ENCODE measurements around the gene AHRR. TPM values are rescaled to one million over a fixed set of nuclear protein-coding genes. Genes with fewer than 3 reads are reported as not detected.
"Not testable (repeated sequence)": the region's sequence is repeated elsewhere in the genome, so short reads cannot be mapped to it uniquely, and the experiment has no call there.

The AHRR gene
- total RNA-seq, 1 experiment from 2014 or later: 1.9 TPM

- H2AFZ ChIP-seq (ENCODE audit: low read length): no peak overlapping the region
- no peaks in the 10 kb centered on the region for H3K9me3 ChIP-seq (ENCODE audit: low read length)
- H3K4me1 ChIP-seq (ENCODE audit: insufficient read depth, low read length): peaks cover under 1% of the 10 kb centered on the region; the same call in 1 of the 2 replicates
- no peak overlapping the region for H3K4me2 ChIP-seq (ENCODE audit: low read length)
- no peaks in the 10 kb centered on the region for H3K9me2 ChIP-seq (replicated peaks; ENCODE audit: low read length)
- H3K79me2 ChIP-seq (ENCODE audit: low read length): peaks cover 26% of the 10 kb centered on the region; the same call in 1 of the 2 replicates
- intact Hi-C loops (cut with micrococcal nuclease): no loop called here
- H3K27ac ChIP-seq (ENCODE audit: low read length): no peak overlapping the region
- CTCF ChIA-PET: no interaction called here
- no peak overlapping the region for H3K4me3 ChIP-seq (ENCODE audit: low read length)
- no peaks in the 10 kb centered on the region for H3F3A ChIP-seq (ENCODE audit: low read length, unreplicated experiment)
- POLR2A ChIA-PET (ENCODE audit: unreplicated experiment): no interaction called here
- ATAC-seq (no peak), DNase-seq (no peak)
- H3K27me3 ChIP-seq (ENCODE audit: low read length): no peaks in the 10 kb centered on the region
- no peaks in the 10 kb centered on the region for H4K20me1 ChIP-seq (ENCODE audit: low read length)
- BruUV-seq (replicated peaks): no TSS peak
- H3K9ac ChIP-seq (ENCODE audit: low read length): no peak overlapping the region
- peaks cover 18% of the 10 kb centered on the region; the same call in 1 of the 2 replicates for H3K36me3 ChIP-seq (ENCODE audit: low read depth, low read length)
- TF ChIP-seq EZH2phosphoT487 (IDR thresholded peaks at IDR 0.05; ENCODE audit: borderline replicate concordance, low read length): no peak
- no peak for TF ChIP-seq EZH2 (IDR thresholded peaks at IDR 0.05; ENCODE audit: low read length, unreplicated experiment)
- no peak for TF ChIP-seq CTCF (conservative IDR thresholded peaks at IDR 0.05; ENCODE audit: low read depth, low read length)
These were observed 18.5 kb upstream of the AHRR start for GRCh38 chr5:302966-303365.

- ATAC-seq; H3K4me2 ChIP-seq (ENCODE audit: low read length); H3K9ac ChIP-seq (ENCODE audit: low read length); H3F3A ChIP-seq (ENCODE audit: low read length, unreplicated experiment); DNase-seq; POLR2A ChIA-PET (ENCODE audit: unreplicated experiment); intact Hi-C loops (cut with micrococcal nuclease); H4K20me1 ChIP-seq (ENCODE audit: low read length); H3K9me2 ChIP-seq (replicated peaks; ENCODE audit: low read length); H3K4me3 ChIP-seq (ENCODE audit: low read length); H3K4me1 ChIP-seq (ENCODE audit: insufficient read depth, low read length); H3K27ac ChIP-seq (ENCODE audit: low read length); BruUV-seq (replicated peaks); H2AFZ ChIP-seq (ENCODE audit: low read length); H3K27me3 ChIP-seq (ENCODE audit: low read length); CTCF ChIA-PET; H3K9me3 ChIP-seq (ENCODE audit: low read length): not testable (repeated sequence)
- Histone ChIP-seq H3K36me3 (ENCODE audit: low read depth, low read length) (peaks cover 20% of the 10 kb centered on the region; the same call in 1 of the 2 replicates), H3K79me2 (ENCODE audit: low read length) (peaks cover 34% of the 10 kb centered on the region)
These were observed 17.8 kb upstream of the AHRR start for GRCh38 chr5:303741-304140.

- Histone ChIP-seq H3K9me3 (ENCODE audit: low read length) (no peaks in the 10 kb centered on the region), H3K4me2 (ENCODE audit: low read length) (no peak overlapping the region), H3K9me2 (replicated peaks; ENCODE audit: low read length) (no peaks in the 10 kb centered on the region), H4K20me1 (ENCODE audit: low read length) (no peaks in the 10 kb centered on the region), H2AFZ (ENCODE audit: low read length) (no peak overlapping the region), H3K27me3 (ENCODE audit: low read length) (no peaks in the 10 kb centered on the region), H3F3A (ENCODE audit: low read length, unreplicated experiment) (peaks cover under 1% of the 10 kb centered on the region), H3K36me3 (ENCODE audit: low read depth, low read length) (peaks cover 23% of the 10 kb centered on the region; the same call in 1 of the 2 replicates), H3K9ac (ENCODE audit: low read length) (no peak overlapping the region), H3K27ac (ENCODE audit: low read length) (no peak overlapping the region), H3K4me1 (ENCODE audit: insufficient read depth, low read length) (peaks cover 18% of the 10 kb centered on the region), H3K79me2 (ENCODE audit: low read length) (peaks cover 38% of the 10 kb centered on the region), H3K4me3 (ENCODE audit: low read length) (no peak overlapping the region)
- intact Hi-C loops (cut with micrococcal nuclease): no loop called here
- ATAC-seq: no peak
- TF ChIP-seq CTCF (conservative IDR thresholded peaks at IDR 0.05; ENCODE audit: low read depth, low read length): no peak
- TF ChIP-seq EZH2phosphoT487 (IDR thresholded peaks at IDR 0.05; ENCODE audit: borderline replicate concordance, low read length): no peak
- CTCF ChIA-PET: no interaction called here
- no TSS peak for BruUV-seq (replicated peaks)
- POLR2A ChIA-PET (ENCODE audit: unreplicated experiment): no interaction called here
- DNase-seq: no peak
These were observed 16.5 kb upstream of the AHRR start for GRCh38 chr5:305050-305449.
